BJ (cell line): ENCODE data around the gene CHRM2. TPM values are rescaled to one million over a fixed set of nuclear protein-coding genes. Genes with fewer than 3 reads are reported as not detected.

Source experiments
- CTCF ChIA-PET: fragments of 350-600 bp; formaldehyde crosslinking; extraction: SDS; loops from one replicate; lab custom pipeline; 2021; ENCODE audit warnings: antibody characterized with exemption, inconsistent platforms; lab: Yijun Ruan, JAX
- POLR2A ChIA-PET: fragments of 300-600 bp; sonication (Branson Sonifier 250); formaldehyde crosslinking; extraction: SDS; loops from one replicate; lab custom pipeline; 2021; ENCODE audit warnings: antibody characterized with exemption; lab: Charles Lee
- DNase-seq: peaks from one replicate; pipeline ENCODE4 v3.0.0-alpha.2; 2011; ENCODE audit warnings: low read depth
- H3K27me3 ChIP-seq: 2 replicates; pipeline ENCODE4 v1.6.0; 2011; ENCODE audit warnings: low read length; ENCODE audit not compliant: control insufficient read depth, insufficient read depth
- H3K36me3 ChIP-seq: 2 replicates; pipeline ENCODE4 v1.5.1; 2011; ENCODE audit warnings: low read length; ENCODE audit not compliant: control insufficient read depth, insufficient read depth
- H3K4me3 ChIP-seq: 2 replicates; pipeline ENCODE4 v1.5.1; 2011; ENCODE audit warnings: low read depth, mild to moderate bottlenecking, control low read depth, low read length
- polyA plus RNA-seq: library from polyadenylated mRNA; depleted of rRNA; stranded (reverse); fragments of >200 nt; gene quantifications from 2 replicates; pipeline ENCODE4 v1.2.3, GENCODE V29; 2011
- TF ChIP-seq, protein P1 (sequence below): IDR thresholded peaks from 2 replicates; pipeline ENCODE4 v1.5.1; 2011; ENCODE audit warnings: low read depth, mild to moderate bottlenecking, control low read depth, inconsistent platforms, low read length, moderate library complexity; ENCODE audit not compliant: insufficient read depth

The CHRM2 gene
- polyA plus RNA-seq, 1 experiment: 27.0 TPM

DNA sequence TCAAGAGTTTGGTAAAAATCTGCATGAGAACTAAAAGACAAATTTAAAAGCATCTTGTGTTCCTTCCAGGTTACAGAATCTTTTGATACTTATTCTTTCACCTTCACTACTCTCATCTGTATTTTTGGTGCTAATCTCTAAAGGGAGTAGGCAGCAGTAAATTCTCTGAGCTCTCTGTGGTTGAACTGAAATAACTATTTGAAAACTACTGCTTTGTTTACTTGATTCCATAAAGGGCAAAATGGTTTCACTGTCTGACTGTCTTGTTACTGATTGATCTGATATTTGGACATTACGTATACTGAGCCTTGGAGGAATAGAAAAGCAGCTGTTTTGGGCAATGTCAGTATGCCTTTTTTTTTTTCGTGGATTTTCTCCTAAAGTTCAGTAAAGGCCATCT, 103.3 kb downstream of the CHRM2 start:
- Histone ChIP-seq H3K27me3 (no peaks in the 10 kb centered on the region), H3K4me3 (no peak overlapping the region), H3K36me3 (no peaks in the 10 kb centered on the region)
- TF ChIP-seq, protein P1, sequence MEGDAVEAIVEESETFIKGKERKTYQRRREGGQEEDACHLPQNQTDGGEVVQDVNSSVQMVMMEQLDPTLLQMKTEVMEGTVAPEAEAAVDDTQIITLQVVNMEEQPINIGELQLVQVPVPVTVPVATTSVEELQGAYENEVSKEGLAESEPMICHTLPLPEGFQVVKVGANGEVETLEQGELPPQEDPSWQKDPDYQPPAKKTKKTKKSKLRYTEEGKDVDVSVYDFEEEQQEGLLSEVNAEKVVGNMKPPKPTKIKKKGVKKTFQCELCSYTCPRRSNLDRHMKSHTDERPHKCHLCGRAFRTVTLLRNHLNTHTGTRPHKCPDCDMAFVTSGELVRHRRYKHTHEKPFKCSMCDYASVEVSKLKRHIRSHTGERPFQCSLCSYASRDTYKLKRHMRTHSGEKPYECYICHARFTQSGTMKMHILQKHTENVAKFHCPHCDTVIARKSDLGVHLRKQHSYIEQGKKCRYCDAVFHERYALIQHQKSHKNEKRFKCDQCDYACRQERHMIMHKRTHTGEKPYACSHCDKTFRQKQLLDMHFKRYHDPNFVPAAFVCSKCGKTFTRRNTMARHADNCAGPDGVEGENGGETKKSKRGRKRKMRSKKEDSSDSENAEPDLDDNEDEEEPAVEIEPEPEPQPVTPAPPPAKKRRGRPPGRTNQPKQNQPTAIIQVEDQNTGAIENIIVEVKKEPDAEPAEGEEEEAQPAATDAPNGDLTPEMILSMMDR: no peak
- DNase-seq: no peak
- POLR2A ChIA-PET: no interaction called here
- CTCF ChIA-PET: no interaction called here

DNA sequence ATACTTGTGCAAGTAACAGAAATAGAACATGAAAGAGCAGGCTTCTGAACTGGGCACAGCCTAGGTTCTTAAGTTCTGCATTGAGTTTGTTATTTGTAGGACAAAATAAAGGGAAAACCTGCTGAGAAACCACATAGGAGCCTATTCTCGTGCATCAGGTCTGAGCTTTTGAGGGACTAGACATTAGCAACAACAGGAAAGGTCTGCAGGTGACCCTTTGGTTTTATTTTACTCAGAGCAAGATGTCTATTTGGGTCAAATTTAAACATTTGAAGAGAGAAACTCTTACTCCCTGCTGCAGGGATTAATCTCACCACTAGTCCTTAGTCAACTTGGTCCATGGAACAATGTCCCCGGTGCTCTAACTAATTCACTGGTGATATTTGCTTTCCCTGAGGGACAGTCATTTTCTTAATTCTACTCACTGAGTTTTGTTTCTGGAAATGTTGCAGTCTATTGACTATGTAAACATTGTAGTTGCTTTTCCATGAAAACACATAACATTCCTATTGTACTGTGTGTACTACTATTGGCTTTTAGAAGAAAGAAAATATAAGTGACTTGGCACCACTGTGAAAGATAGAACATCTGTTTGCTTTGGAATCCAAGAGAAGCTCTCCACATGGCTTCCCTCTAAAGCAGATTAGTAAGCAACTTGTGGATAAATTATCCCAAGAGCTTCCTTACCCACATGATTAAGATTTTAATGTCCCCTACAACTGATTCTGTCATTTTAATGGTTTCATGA, 108.2 kb downstream of the CHRM2 start:
- H3K27me3 ChIP-seq: no peaks in the 10 kb centered on the region
- DNase-seq: peak; percentile 39
- no peak overlapping the region for H3K4me3 ChIP-seq
- POLR2A ChIA-PET: interaction anchor here (0.6 kb wide), 1 partner anchor 14 kb away, joined by 3 read pairs; no protein-coding TSS in a partner anchor
- H3K36me3 ChIP-seq: no peaks in the 10 kb centered on the region
- CTCF ChIA-PET: interaction anchor here (0.6 kb wide), 1 partner anchor 1010 kb away, joined by 3 read pairs; no protein-coding TSS in a partner anchor
- TF ChIP-seq, protein P1: no peak

DNA sequence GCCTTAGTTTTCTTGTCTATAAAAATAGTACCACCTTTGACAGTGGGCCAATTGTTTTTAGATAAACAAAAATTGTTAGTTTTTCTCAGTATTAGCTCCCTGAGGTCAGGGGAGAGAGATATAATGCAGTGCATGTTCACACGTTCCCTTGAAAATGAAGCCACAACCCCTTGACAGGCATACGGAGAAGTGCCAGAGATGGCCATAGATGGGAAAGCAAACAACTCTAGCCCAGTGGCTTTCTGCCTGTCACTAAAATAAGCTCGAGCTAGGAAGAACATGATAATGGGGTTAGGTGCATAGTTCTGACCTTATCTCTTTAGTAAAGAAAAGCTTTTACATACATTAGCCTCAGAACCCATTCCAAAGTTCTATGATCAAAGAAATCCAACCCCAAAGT, 124.9 kb downstream of the CHRM2 start:
- CTCF ChIA-PET: no interaction called here
- Histone ChIP-seq H3K27me3 (no peaks in the 10 kb centered on the region), H3K4me3 (no peak overlapping the region), H3K36me3 (no peaks in the 10 kb centered on the region)
- POLR2A ChIA-PET: no interaction called here
- TF ChIP-seq, protein P1: no peak
- DNase-seq: no peak

DNA sequence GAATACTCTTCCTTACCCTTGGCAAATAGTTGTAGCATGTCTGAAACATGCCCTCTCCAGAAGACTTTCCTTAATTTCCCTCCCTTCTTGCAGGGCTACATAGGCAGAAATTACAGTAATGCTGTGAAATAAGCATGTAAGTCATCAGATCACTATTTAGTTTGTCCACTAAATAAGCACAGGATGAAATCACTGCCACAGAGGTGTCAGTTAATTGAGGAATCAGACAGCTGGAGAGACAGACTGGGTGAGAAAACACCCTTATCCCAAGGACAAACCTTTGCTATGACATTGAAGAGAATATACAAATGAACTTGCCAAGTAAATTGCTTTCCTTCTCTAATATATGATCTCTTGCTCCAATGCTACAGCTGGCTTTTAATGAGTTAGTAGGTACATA, 129.3 kb downstream of the CHRM2 start:
- CTCF ChIA-PET: no interaction called here
- H3K4me3 ChIP-seq: no peak overlapping the region
- DNase-seq: no peak
- TF ChIP-seq, protein P1: no peak
- no peaks in the 10 kb centered on the region for H3K36me3 ChIP-seq
- POLR2A ChIA-PET: interaction anchor here (1.5 kb wide), 1 partner anchor 9 kb away, joined by 3 read pairs; no protein-coding TSS in a partner anchor
- H3K27me3 ChIP-seq: no peaks in the 10 kb centered on the region

DNA sequence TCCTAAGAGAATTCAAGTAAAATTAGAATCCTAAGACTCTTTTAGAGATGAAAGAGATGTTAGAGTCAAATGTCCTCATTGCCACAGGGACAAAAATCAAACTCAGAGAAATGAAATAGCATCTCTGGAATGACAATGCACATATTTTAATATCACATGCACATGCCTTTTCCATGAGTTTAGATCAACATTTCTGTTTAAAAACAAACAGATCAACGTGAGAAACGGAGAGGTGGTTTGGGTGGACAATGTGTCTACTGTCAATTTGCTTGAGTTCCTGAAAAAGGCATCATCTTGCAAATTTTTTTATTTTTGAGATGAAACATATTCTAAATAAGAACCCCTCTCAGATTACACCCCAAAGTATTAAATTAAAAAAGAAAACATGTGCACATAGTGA, 130.0 kb downstream of the CHRM2 start:
- H3K36me3 ChIP-seq: no peaks in the 10 kb centered on the region
- ChIA-PET CTCF (interaction anchor here (0.6 kb wide), 1 partner anchor 124 kb away, joined by 3 read pairs; no protein-coding TSS in a partner anchor), POLR2A (interaction anchor here (1.5 kb wide), 1 partner anchor 8 kb away, joined by 3 read pairs; no protein-coding TSS in a partner anchor)
- H3K4me3 ChIP-seq: no peak overlapping the region
- peak; percentile 31 for DNase-seq
- TF ChIP-seq, protein P1: no peak
- H3K27me3 ChIP-seq: no peaks in the 10 kb centered on the region
